H1 (cell line): Measurements from ENCODE around the gene PIP5K1C.

Experiments used
- CEBPB ChIP-seq: IDR thresholded peaks from 2 replicates; pipeline ENCODE4 v1.6.1; 2012; ENCODE audit warnings: low read depth, low read length
- CTCF ChIP-seq, 3 experiments: IDR thresholded peaks; 1 replicate in 2 of 3; 2 replicates in 1 of 3; pipeline versions ENCODE4 v1.5.1 to v1.6.1; 2011; ENCODE audit warnings: low read length in 3 of 3, mild to moderate bottlenecking in 3 of 3, inconsistent platforms in 2 of 3, low read depth in 1 of 3, moderate library complexity in 1 of 3; ENCODE audit not compliant: insufficient read depth in 1 of 3; ENCODE audit errors: control extremely low read depth in 1 of 3
- EP300 ChIP-seq, 2 experiments: IDR thresholded peaks; 1 replicate in 1 of 2; 2 replicates in 1 of 2; pipeline ENCODE4 v1.6.1; 2011 to 2012; ENCODE audit warnings: low read depth in 2 of 2, low read length in 2 of 2, mild to moderate bottlenecking in 2 of 2, borderline replicate concordance in 1 of 2, inconsistent platforms in 1 of 2, moderate library complexity in 1 of 2
- EZH2 ChIP-seq: fragments of 200-600 bp; sonication (generic); IDR thresholded peaks from 2 replicates; pipeline ENCODE4 v1.7.1; 2012; ENCODE audit warnings: low read depth, mild to moderate bottlenecking, moderate library complexity, low read length, inconsistent platforms; ENCODE audit not compliant: severe bottlenecking
- FOSL1 ChIP-seq: IDR thresholded peaks from 2 replicates; pipeline ENCODE4 v1.6.1; 2011; ENCODE audit warnings: mild to moderate bottlenecking, low read depth, low read length, moderate library complexity; ENCODE audit not compliant: insufficient read depth
- GTF2F1 ChIP-seq: IDR thresholded peaks from 2 replicates; pipeline ENCODE4 v1.6.1; 2012; ENCODE audit warnings: low read depth, low read length, improper control_type of control experiment, borderline replicate concordance
- POLR2A ChIP-seq, 2 experiments: IDR thresholded peaks; 1 replicate in 1 of 2; 2 replicates in 1 of 2; pipeline ENCODE4 v1.6.1; 2011; ENCODE audit warnings: low read depth in 2 of 2, low read length in 2 of 2, mild to moderate bottlenecking in 2 of 2; ENCODE audit errors: control extremely low read depth in 1 of 2
- RFX5 ChIP-seq: IDR thresholded peaks from 2 replicates; pipeline ENCODE4 v1.6.1; 2011; ENCODE audit warnings: low read depth, low read length, improper control_type of control experiment, borderline replicate concordance
- SIRT6 ChIP-seq: IDR thresholded peaks from one replicate; pipeline ENCODE4 v1.7.1; 2012; ENCODE audit warnings: low read length, inconsistent platforms
- SIX5 ChIP-seq: IDR thresholded peaks from 2 replicates; pipeline ENCODE4 v1.6.1; 2011; ENCODE audit warnings: mild to moderate bottlenecking, low read depth, low read length
- SRF ChIP-seq: IDR thresholded peaks from 2 replicates; pipeline ENCODE4 v1.6.1; 2011; ENCODE audit warnings: mild to moderate bottlenecking, low read depth, low read length, moderate library complexity
- TAF1 ChIP-seq: IDR thresholded peaks from 2 replicates; pipeline ENCODE4 v1.6.1; 2011; ENCODE audit warnings: mild to moderate bottlenecking, low read depth, low read length
- ZNF274 ChIP-seq: IDR thresholded peaks from 2 replicates; pipeline ENCODE4 v1.7.0; 2012; ENCODE audit warnings: low read length, borderline replicate concordance; ENCODE audit errors: extremely low read depth

GRCh38 chr19:3690551-3691371 lies 9.5 kb downstream of the PIP5K1C start:
- TF ChIP-seq ZNF274 = no peak
- TF ChIP-seq EP300 (IDR thresholded peaks at IDR 0.05; ENCODE audit: borderline replicate concordance in 1 of 2, low read depth in 2 of 2, low read length in 2 of 2) = no peak
- TF ChIP-seq RFX5 = no peak
- no peak for TF ChIP-seq POLR2A (IDR thresholded peaks at IDR 0.05; ENCODE audit: control extremely low read depth in 1 of 2, low read depth in 2 of 2, low read length in 2 of 2)
- TF ChIP-seq CTCF (IDR thresholded peaks at IDR 0.05; ENCODE audit: control extremely low read depth in 1 of 3, insufficient read depth in 1 of 3, low read depth in 1 of 3, low read length in 3 of 3) = no peak
- no peak for TF ChIP-seq EZH2
- TF ChIP-seq SIRT6 = no peak
- no peak for TF ChIP-seq SIX5
- no peak for TF ChIP-seq SRF
- TF ChIP-seq TAF1 = no peak
- TF ChIP-seq CEBPB = no peak
- TF ChIP-seq FOSL1 = no peak
- no peak for TF ChIP-seq GTF2F1
